ENCODE measurements around the gene CFAP100. TPM values are rescaled to one million over a fixed set of nuclear protein-coding genes. Genes with fewer than 3 reads are reported as not detected.

Gene CFAP100
- total RNA-seq, 1 experiment from 2014 or later = not detected

- ChIA-PET RAD21 (ENCODE audit: low non-redundant PET in 1 of 2, low total read pairs in 2 of 2, uncharacterized antibody in 2 of 2, unreplicated experiment in 2 of 2) (no interaction called here), POLR2A (no interaction called here), CTCF (no interaction called here)
- no peak overlapping the region for H2AFZ ChIP-seq (ENCODE audit: low read depth, low read length, poor library complexity, severe bottlenecking)
- ATAC-seq (no peak), DNase-seq (ENCODE audit: low read depth, low spot score) (no peak)
- no TSS peak for BruUV-seq (replicated peaks)
- no peak overlapping the region for H3K9ac ChIP-seq (ENCODE audit: low read length)
- H3K4me2 ChIP-seq (ENCODE audit: low read length) = no peak overlapping the region
- intact Hi-C loops (cut with micrococcal nuclease) = no loop called here
- no peak overlapping the region for H3K4me3 ChIP-seq (replicated peaks in 1 of 2; ENCODE audit: low read depth in 1 of 2, low read length in 2 of 2)
- no peaks in the 10 kb centered on the region for H3K4me1 ChIP-seq (ENCODE audit: control insufficient read depth in 1 of 2, insufficient read depth in 2 of 2, low read length in 2 of 2)
- H3K27ac ChIP-seq (ENCODE audit: low read depth, low read length) = no peak overlapping the region
- no peaks in the 10 kb centered on the region for H4K20me1 ChIP-seq (ENCODE audit: insufficient read depth)
- H3K79me2 ChIP-seq (ENCODE audit: insufficient read depth, low read length) = no peaks in the 10 kb centered on the region
- H3K36me3 ChIP-seq (ENCODE audit: control insufficient read depth in 1 of 2, insufficient read depth in 2 of 2, low read length in 2 of 2) = no peaks in the 10 kb centered on the region
- no peaks in the 10 kb centered on the region for H3K27me3 ChIP-seq (ENCODE audit: insufficient read depth, low read length)
- H3K9me2 ChIP-seq (ENCODE audit: insufficient read depth) = no peaks in the 10 kb centered on the region
- TF ChIP-seq SIN3A (IDR thresholded peaks at IDR 0.05; ENCODE audit: low read depth) (no peak), SP1 (IDR thresholded peaks at IDR 0.05; ENCODE audit: low read depth) (no peak), ATF3 (IDR thresholded peaks at IDR 0.05) (no peak), ZFX (IDR thresholded peaks at IDR 0.05) (no peak), ZNF274 (IDR thresholded peaks at IDR 0.05; ENCODE audit: low read depth, low read length) (no peak), EZH2phosphoT487 (IDR thresholded peaks at IDR 0.05; ENCODE audit: borderline replicate concordance) (no peak), EGR1 (IDR thresholded peaks at IDR 0.05; ENCODE audit: low read depth) (no peak), FOSL1 (IDR thresholded peaks at IDR 0.05; ENCODE audit: low read depth) (no peak), TCF7L2 (IDR thresholded peaks at IDR 0.05; ENCODE audit: borderline replicate concordance, extremely low read depth, insufficient read depth, insufficient read length) (no peak), SRF (IDR thresholded peaks at IDR 0.05; ENCODE audit: low read depth) (no peak), YY1 (IDR thresholded peaks at IDR 0.05; ENCODE audit: extremely low read depth, insufficient replicate concordance, low read depth, low read length) (no peak), CEBPB (IDR thresholded peaks at IDR 0.05; ENCODE audit: low read depth) (no peak), REST (IDR thresholded peaks at IDR 0.05; ENCODE audit: low read depth) (no peak), POLR2AphosphoS5 (IDR thresholded peaks at IDR 0.05; ENCODE audit: low read depth, low read length) (no peak), EZH2 (IDR thresholded peaks at IDR 0.05) (no peak), CBX3 (IDR thresholded peaks at IDR 0.05; ENCODE audit: low read depth) (no peak), POLR2A (IDR thresholded peaks at IDR 0.05; ENCODE audit: borderline replicate concordance, extremely low read depth, insufficient read depth, insufficient read length) (no peak)
- TF ChIP-seq, protein P1, sequence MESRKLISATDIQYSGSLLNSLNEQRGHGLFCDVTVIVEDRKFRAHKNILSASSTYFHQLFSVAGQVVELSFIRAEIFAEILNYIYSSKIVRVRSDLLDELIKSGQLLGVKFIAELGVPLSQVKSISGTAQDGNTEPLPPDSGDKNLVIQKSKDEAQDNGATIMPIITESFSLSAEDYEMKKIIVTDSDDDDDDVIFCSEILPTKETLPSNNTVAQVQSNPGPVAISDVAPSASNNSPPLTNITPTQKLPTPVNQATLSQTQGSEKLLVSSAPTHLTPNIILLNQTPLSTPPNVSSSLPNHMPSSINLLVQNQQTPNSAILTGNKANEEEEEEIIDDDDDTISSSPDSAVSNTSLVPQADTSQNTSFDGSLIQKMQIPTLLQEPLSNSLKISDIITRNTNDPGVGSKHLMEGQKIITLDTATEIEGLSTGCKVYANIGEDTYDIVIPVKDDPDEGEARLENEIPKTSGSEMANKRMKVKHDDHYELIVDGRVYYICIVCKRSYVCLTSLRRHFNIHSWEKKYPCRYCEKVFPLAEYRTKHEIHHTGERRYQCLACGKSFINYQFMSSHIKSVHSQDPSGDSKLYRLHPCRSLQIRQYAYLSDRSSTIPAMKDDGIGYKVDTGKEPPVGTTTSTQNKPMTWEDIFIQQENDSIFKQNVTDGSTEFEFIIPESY (IDR thresholded peaks at IDR 0.05; ENCODE audit: extremely low read depth, insufficient replicate concordance, low read length) = no peak
- TF ChIP-seq, protein P2, sequence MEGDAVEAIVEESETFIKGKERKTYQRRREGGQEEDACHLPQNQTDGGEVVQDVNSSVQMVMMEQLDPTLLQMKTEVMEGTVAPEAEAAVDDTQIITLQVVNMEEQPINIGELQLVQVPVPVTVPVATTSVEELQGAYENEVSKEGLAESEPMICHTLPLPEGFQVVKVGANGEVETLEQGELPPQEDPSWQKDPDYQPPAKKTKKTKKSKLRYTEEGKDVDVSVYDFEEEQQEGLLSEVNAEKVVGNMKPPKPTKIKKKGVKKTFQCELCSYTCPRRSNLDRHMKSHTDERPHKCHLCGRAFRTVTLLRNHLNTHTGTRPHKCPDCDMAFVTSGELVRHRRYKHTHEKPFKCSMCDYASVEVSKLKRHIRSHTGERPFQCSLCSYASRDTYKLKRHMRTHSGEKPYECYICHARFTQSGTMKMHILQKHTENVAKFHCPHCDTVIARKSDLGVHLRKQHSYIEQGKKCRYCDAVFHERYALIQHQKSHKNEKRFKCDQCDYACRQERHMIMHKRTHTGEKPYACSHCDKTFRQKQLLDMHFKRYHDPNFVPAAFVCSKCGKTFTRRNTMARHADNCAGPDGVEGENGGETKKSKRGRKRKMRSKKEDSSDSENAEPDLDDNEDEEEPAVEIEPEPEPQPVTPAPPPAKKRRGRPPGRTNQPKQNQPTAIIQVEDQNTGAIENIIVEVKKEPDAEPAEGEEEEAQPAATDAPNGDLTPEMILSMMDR (IDR thresholded peaks at IDR 0.05 in 2 of 3, conservative IDR thresholded peaks at IDR 0.05 in 1 of 3; ENCODE audit: borderline replicate concordance in 1 of 3, insufficient read depth in 1 of 3, low read depth in 2 of 3, low read length in 2 of 3) = no peak
- no peaks in the 10 kb centered on the region for H3K9me3 ChIP-seq (ENCODE audit: control insufficient read depth in 1 of 2, insufficient read depth in 1 of 2, low read depth in 1 of 2, low read length in 2 of 2)
These were observed 30.5 kb upstream of the CFAP100 start for GRCh38 chr3:126364130-126364695.
